ENCODE data around the gene DTYMK. TPM values are rescaled to one million over a fixed set of nuclear protein-coding genes. Genes with fewer than 3 reads are reported as not detected.
"Not testable (repeated sequence)": the region's sequence is repeated elsewhere in the genome, so short reads cannot be mapped to it uniquely, and the experiment has no call there.

The DTYMK gene, protein sequence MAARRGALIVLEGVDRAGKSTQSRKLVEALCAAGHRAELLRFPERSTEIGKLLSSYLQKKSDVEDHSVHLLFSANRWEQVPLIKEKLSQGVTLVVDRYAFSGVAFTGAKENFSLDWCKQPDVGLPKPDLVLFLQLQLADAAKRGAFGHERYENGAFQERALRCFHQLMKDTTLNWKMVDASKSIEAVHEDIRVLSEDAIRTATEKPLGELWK
- total RNA-seq (2014; rRNA removed; shearing (Covaris generic); ENCODE audit: low replicate concordance): 93.0 and 140 TPM in 2 replicates

DNA sequence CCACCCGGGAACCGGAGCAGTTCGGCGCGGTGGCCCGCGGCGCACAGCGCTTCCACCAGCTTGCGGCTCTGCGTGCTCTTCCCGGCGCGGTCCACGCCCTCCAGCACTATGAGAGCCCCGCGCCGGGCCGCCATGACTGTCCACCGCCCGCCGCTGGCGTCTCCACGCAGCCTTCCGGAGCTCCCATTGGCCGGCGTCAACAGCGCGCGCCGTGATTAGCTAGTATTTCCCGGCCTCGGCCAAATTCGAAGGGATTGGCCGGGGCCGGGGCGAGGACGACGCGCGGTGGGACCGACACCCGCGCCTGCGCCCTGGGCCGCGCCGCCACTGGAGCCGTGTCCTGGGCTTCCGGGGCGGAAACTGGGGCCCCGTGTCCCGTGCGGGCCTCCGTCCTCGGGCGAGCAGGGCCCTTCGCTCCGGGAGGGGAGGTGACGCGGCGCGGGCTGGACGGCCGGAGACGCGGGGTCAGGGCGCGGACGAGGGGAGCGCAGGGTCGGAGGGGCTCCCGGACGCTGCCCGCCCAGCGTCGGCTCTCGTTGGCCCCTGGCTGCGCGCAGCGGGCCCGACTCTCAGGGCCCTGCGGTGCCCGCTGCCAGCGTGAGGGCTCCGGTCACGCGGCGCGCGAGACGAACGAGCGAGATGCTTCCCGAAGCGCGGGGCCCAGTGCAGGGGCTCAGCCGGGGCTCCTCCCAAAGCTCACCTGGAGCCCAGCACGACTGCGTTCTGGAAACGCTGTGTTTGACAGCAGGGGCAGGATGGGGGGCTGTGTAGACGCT is at the start of gene DTYMK:
TSS of gene DTYMK (minus strand) at position 166 of the 776 bp plus-strand sequence. CDS start at position 134, 32 bp downstream.
- DNase-seq (ENCODE audit: low read depth): peak; percentile 96
- in situ Hi-C loops (cut with HindIII; ENCODE audit: low pct_unique_long_range_greater_than_20kb, low sequenced_read_pairs): no loop called here

DNA sequence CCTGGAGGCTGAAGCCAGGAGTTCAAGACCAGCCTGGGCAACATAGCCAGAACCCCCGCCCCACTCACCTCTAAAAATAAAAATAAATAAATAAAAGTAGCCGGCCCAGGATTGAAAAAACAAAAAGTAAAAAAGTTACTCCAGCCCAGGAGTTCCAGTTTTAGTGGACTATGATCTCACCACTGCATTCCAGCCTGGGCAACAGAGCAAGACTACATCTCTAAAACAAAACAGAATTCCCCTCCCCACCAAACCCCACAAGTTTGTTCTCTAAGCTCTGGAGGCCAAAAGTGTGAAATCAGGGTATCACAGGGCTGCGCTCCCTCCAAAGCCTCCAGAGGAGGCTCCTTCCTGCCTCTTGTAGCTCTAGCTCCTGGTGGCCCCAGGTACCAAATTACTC is 49.5 kb upstream of the DTYMK start:
- in situ Hi-C loops (cut with HindIII; ENCODE audit: low pct_unique_long_range_greater_than_20kb, low sequenced_read_pairs): no loop called here
- no peak for DNase-seq (ENCODE audit: low read depth)

DNA sequence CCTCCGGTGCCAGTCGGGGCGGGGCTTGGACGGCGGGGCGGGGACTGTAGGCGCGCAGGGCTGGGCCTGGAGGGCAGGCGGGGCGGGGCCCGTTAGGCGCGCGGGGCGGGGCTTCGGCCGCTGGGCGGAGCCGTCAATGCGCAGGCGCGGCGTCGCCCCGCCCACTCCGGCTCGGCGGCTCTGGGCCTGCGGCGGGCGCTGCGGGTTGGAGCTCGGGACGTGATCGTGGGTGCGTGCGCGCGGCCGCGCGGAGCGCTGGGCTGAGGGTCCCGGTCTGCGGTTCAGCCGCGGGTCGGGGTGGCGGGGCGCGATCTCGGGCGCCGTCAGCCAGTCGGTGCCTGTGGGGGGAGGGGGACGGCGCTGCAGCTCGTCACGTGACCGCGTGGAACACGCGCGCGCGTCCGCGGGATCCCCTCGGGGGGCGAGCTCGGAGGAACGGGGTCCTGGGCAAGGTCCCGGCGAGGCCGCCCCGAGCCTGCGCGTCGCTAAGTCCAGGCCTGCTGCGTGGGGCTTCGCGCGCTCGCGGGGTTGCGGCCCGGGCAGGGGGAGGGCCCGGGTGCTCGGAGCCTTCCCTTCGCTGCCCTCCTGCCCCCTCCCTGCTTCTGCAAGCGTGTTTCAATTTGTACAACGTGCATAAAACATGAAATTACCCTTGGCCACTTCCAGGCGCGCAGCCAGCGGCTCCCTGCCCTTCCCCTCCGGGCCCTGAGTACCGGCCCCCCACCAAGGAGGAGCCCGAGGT is 48.0 kb upstream of the DTYMK start, which contains the start of gene D2HGDH:
TSS of gene D2HGDH (plus strand) at position 164 of the 742 bp plus-strand sequence. CDS start 595 bp downstream, outside the sequence.
- in situ Hi-C loops (cut with HindIII; ENCODE audit: low pct_unique_long_range_greater_than_20kb, low sequenced_read_pairs): no loop called here
- DNase-seq (ENCODE audit: low read depth): peak; percentile 71

DNA sequence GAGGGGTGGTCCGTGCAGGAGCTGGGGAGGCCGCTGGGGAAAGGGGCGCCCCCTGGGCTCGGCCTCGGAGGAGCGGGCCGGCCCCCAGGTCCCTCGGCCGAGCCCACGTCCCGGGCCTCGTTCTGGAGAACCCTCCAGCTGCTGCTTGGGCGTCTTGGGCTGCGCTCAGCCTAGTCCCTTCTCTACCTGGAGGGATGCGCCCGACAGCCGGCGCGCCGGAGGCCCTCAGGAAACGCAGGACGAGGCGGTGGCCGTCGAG is 47.5 kb upstream of the DTYMK start:
- in situ Hi-C loops (cut with HindIII; ENCODE audit: low pct_unique_long_range_greater_than_20kb, low sequenced_read_pairs): no loop called here
- no peak for DNase-seq (ENCODE audit: low read depth)

DNA sequence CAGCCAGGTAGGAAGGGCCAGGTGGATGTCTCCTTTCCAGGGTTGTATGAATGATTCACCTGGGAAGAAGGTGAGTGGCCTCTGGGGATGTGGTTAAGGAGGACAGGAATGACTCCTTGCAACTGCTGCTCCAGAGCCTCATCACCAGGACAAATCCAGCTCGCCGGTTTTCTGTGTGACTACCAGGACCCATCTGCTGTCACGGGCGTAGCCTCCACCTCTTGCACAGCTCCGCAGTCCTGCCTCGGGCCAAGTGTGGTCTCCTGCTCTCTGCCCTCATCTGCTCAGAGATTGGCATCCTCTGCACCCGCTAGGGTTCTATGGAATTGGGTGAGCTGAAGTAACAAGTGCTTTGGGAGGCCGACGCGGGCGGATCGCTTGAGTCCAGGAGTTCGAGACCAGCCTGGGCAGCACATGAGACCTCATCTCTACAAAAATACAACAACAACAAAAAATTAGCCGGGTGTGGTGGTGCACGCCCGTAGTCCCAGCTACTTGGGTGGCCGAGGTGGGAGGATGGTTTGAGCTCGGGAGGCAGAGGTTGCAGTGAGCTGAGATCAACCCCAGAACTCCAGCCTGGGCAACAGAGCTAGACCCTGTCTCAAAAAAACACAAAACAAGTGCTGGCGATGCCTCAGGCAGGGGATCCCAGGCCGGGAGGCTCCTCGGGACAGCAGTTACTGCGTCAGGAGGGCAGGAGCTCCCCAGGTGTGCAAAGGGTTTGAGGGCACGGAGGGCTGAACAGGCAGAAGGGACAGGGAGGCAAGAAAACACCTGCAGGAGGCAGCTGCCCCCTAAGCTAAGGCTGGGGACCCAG is 47.0 kb upstream of the DTYMK start:
- no peak for DNase-seq (ENCODE audit: low read depth)
- in situ Hi-C loops (cut with HindIII; ENCODE audit: low pct_unique_long_range_greater_than_20kb, low sequenced_read_pairs): no loop called here

DNA sequence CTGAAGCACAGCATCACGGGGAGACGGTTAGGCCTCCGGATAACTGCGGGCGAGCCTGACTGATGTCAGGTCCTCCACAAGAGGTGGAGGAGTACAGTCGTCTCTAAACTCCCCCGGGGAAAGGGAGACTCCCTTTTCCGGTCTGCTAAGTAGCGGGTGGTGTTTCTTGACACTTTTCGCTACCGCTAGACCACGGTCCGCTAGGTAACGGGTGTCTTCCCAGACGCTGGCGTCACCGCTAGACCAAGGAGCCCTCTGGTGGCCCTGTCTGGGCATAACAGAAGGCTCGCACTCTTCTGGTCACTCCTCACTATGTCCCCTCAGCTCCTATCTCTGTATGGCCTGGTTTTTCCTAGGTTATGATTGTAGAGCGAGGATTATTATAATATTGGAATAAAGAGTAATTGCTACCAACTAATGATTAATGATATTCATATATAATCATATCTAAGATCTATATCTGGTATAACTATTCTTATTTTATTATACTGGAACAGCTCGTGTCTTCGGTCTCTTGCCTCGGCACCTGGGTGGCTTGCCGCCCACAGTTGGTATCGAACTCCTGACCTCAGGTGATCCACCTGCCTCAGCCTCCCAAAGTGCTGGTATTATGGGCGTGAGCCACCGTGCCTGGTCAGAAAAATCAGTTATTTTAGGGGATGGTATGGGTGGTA is 46.0 kb upstream of the DTYMK start:
- peak; percentile 61 for DNase-seq (ENCODE audit: low read depth)
- in situ Hi-C loops (cut with HindIII; ENCODE audit: low pct_unique_long_range_greater_than_20kb, low sequenced_read_pairs): not testable (repeated sequence)

DNA sequence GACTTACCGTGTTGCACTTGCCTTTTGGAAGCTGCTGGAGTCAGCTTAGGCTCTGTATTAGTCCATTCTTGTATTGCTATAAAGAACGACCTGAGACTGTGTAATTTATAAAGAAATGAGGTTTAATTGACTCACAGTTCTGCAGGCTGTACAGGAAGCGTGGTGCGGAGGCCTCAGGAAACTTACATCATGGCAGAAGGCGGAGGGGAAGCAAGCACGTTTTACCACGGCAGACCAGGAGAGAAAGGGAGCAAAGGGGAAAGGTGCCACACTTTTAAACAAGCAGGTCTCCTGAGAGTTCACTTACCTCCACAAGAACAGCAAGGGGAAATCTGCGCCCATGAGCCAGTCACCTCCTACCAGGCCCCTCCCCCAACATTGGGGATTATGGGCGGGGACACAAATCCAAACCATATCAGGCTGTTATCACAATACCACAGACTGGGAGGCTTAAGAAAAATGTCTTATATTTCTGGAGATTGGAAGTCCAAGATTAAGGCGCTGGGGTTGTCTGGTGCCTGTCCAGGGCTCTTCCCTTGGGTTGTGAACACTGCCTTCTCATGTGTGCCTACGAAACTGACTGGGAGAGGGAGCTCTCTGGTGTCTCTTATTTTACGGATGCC is 44.2 kb upstream of the DTYMK start:
- in situ Hi-C loops (cut with HindIII; ENCODE audit: low pct_unique_long_range_greater_than_20kb, low sequenced_read_pairs): no loop called here
- DNase-seq (ENCODE audit: low read depth): no peak

DNA sequence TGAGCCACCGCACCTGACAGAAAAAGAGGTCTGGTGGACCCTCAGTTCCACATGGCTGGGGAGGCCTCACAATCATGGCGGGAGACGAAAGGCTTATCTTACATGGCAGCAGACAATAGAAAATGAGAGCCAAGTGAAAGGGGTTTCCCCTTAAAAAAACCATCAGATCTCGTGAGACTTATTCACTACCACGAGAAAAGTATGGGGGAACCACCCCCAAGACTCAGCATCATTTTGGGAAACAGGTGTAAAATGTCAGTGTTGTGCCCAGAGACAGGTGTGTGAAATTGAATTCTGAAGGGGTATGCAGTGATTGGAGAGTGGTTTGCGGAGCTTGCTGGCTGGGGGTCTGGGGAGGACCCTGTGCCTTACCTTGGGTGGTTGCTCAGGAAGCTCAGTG is 43.3 kb upstream of the DTYMK start:
- in situ Hi-C loops (cut with HindIII; ENCODE audit: low pct_unique_long_range_greater_than_20kb, low sequenced_read_pairs): no loop called here
- no peak for DNase-seq (ENCODE audit: low read depth)

DNA sequence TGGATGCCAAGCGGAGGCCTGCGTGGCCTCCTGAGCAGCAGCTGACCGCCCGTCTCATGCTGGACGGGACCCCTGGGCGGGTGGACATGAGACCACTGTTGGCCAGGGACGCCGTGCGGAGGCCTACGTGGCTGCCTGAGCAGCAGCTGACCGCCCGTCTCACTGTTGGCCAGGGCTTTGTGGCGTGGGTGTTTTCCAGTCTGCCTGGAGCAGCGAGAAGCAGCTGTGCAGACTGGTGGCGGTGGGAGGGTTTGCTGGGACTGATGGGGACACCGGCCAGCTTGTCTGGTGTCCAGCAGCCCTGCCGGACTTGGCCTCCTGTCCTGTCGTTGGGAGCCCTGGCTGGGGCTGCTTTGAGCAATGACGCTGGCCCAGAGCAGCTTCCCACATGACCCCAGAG is 42.0 kb upstream of the DTYMK start:
- in situ Hi-C loops (cut with HindIII; ENCODE audit: low pct_unique_long_range_greater_than_20kb, low sequenced_read_pairs): no loop called here
- no peak for DNase-seq (ENCODE audit: low read depth)

DNA sequence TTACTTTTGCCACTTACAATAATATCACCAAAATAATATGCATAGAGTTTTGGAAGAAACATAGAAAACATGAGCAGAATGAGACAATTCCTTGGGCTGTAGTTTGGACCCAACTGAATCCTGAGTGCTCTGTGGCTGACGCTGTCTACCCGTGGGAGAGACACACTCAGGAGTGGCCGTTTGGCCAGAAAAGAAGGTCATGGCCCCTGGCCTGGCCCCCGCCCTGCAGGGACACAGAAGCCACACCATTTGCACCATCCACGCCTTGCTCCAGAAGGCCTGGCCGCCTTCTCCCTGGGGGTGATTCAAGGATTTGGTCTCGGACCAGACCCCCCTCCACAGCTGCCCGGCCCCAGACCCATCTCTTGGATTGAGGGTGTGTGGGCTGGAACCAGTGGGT is 41.4 kb upstream of the DTYMK start:
- in situ Hi-C loops (cut with HindIII; ENCODE audit: low pct_unique_long_range_greater_than_20kb, low sequenced_read_pairs): no loop called here
- DNase-seq (ENCODE audit: low read depth): no peak

DNA sequence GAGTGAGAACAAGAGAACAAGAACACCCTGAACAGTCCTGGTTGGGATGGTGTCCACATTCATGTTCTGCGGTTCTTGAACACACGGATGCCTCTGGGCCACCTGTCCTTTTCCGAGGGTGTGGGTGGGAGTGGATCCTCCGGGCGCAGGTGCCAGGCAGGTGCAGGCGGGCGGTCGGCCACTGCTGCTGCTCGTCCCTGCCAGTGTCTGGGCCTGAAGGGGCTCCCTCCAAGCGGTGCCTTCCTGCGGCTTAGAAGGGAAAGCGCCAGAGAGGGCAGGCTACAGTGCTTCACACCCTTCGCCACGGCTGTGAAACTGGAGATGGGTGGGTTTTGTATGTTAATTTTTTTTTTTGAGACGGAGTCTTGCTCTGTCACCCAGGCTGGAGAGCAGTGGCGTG is 39.8 kb upstream of the DTYMK start:
- in situ Hi-C loops (cut with HindIII; ENCODE audit: low pct_unique_long_range_greater_than_20kb, low sequenced_read_pairs): no loop called here
- no peak for DNase-seq (ENCODE audit: low read depth)

DNA sequence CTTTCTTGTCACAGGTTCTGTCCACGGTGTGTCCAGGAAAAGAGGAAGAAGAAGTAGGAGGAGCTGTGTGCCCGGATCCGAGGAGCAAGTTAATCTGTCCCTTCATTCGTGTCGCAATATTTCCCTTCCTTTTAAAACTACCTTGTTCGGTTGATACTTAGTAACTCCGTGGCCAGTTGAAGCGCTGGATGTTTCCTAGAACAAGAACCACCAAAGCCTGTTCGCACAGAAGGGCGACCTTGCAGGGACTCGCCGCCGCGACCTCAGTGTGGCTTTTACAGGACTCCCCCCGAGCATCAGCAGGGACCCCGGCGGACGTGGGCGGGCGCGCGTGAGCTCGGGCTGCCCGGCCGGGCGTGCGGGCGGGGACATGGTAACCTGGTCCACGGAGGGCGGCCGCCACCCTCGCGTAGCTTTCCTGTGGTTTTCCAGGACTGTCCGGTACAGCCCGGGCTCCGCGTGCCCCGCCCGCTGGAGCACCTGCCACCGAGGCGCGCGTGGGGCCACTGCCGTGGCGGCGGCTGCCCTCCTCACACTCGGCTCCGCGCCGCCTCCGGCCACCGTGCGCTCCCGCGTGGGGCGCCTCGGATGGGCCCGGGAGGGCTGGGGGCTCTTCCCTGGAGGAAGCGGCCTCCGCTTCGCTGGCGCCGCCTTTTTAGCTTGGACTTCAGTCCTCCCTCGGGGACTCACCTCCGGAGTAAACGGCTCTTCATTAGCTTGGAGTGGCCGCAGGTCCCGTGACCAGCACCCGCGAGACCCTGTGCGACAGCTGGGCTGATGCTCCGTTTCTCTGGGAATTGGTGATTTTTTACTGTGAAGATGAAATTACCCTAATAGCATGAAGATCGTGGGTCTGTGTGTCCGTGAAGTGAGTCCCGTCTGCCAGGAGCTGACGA is 38.6 kb upstream of the DTYMK start:
- DNase-seq (ENCODE audit: low read depth): no peak
- in situ Hi-C loops (cut with HindIII; ENCODE audit: low pct_unique_long_range_greater_than_20kb, low sequenced_read_pairs): no loop called here

DNA sequence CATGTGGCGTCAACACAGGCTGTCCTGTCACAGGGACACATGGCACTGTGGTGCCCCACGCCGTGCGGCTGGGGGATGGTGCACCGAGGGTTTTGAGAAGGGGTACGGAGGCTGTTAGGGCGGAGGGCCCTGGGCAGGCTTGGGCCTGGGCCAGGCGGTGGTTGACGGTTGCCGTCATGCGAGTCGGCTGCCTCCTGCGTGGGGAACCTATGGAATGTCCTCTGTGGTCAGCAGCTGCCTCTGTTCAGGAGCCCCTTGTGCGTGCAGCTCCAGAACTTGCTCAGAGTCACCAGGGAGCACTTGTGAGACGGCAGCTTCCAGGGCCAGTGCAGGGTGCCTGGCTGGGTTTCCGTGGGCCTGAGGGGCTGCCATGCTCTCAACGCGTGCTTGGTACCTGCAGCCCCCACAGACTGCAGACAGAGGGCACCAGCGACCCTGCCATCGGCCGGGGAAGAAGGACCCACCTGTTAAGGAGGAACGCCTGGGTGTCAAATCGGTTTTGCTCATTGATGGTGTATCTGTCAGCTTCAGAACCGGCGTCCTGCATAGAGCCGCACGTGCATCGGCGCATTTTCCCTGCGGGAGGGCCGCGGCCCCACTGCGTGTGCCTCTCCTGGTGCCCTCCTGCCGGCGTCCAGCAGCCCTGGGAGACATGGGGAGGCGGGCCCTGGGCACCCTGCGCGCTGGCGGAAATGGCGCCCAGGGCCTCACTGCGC is 37.8 kb upstream of the DTYMK start:
- no peak for DNase-seq (ENCODE audit: low read depth)
- in situ Hi-C loops (cut with HindIII; ENCODE audit: low pct_unique_long_range_greater_than_20kb, low sequenced_read_pairs): no loop called here

DNA sequence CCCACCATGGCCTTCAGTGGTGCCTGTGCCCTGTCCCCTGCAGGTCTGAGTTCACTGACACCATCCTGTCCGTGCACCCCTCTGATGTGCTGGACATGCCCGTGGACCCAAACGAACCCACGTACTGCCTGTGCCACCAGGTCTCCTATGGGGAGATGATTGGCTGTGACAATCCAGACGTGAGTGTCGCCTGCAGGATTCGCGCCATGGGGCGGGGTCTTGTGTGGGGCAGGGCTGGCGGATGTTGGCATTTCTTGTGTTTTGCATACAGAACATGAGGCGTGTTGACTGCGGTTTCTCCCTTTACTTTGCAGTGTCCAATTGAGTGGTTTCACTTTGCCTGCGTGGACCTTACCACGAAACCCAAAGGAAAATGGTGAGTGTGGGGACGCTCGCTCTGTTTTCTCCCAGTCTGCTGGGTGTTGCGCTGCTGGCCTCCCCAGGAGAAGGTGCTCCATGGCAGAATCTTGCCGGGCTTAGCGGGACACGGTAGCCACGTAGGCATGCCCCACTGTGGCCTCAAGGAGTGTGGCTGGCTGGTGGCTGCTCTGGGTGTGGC is 36.4 kb upstream of the DTYMK start:
- DNase-seq (ENCODE audit: low read depth): no peak
- in situ Hi-C loops (cut with HindIII; ENCODE audit: low pct_unique_long_range_greater_than_20kb, low sequenced_read_pairs): no loop called here

DNA sequence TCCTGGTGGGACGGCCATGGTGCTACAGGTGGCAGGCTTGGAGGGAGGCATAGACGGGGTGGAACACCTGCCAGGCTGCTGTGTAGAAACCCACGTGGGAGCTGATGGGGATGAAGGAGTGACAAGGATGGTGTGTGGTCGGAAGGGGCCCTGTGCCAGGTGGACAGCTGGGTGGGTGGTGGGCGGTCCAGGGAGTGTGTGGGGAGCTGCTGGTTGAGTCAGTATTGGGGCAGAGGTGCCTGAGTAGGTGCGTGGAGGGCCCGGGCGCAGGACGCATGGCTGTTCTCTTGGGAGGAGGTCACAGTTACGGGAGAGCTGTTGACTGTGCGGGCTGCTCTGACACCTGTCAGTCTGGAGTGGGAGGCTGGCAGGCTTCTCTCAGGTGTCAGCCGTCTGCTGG is 35.2 kb upstream of the DTYMK start:
- in situ Hi-C loops (cut with HindIII; ENCODE audit: low pct_unique_long_range_greater_than_20kb, low sequenced_read_pairs): no loop called here
- no peak for DNase-seq (ENCODE audit: low read depth)

DNA sequence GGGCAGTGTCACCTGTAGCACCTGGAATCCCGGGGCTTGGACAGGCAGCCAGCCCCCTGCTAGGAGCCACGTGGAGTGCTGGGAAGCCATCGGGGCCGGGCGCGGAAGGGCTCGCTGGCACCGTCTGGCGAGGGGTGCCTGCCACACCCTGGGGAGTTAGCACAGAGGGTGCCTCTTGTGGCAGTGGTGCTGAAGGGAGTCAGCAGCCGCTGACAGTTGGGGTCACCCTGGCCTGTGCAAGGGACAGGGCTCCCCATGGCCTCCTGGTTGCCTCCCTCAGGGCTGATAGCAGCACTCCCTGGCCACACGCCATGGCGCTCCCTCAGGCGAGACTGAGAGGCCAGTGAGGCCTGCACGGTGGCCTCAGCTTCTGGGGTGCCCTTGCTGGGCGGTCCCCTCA is 33.9 kb upstream of the DTYMK start:
- in situ Hi-C loops (cut with HindIII; ENCODE audit: low pct_unique_long_range_greater_than_20kb, low sequenced_read_pairs): no loop called here
- no peak for DNase-seq (ENCODE audit: low read depth)
